SK-N-SH (cell line): ENCODE measurements around the gene MRPL24. TPM values are rescaled to one million over a fixed set of nuclear protein-coding genes. Genes with fewer than 3 reads are reported as not detected.

ENCODE experiments used
- CTCF ChIA-PET: fragments of 300-600, 350-600 bp; formaldehyde crosslinking; extraction: SDS; loops from one replicate; lab custom pipeline; 2021; lab: Yijun Ruan, JAX
- POLR2A ChIA-PET: fragments of 350-600 bp; sonication (Branson Sonifier 250); formaldehyde crosslinking; extraction: SDS; loops from one replicate; lab custom pipeline; 2020; ENCODE audit warnings: antibody characterized with exemption, inconsistent platforms; lab: Yijun Ruan, JAX
- DNase-seq: peaks from one replicate; pipeline ENCODE4 v3.0.0; 2012
- H2AFZ ChIP-seq: fragments of 200-600 bp; sonication (generic); 2 replicates; pipeline ENCODE4 v1.8.1; 2016; ENCODE audit warnings: antibody characterized with exemption, mild to moderate bottlenecking, low read depth
- H3F3A ChIP-seq: fragments of 200-600 bp; sonication (generic); replicated peaks from 2 replicates; pipeline ENCODE3; 2016; ENCODE audit warnings: antibody characterized with exemption, mild to moderate bottlenecking; ENCODE audit not compliant: insufficient read depth
- H3K27ac ChIP-seq, 2 experiments: fragments of 200-500 bp in 1 of 2; fragments of 200-600 bp in 1 of 2; sonication (Bioruptor generic) in 1 of 2; sonication (generic), shearing (Covaris generic) in 1 of 2; 2 replicates each; pipeline versions ENCODE4 v1.5.1 to v1.6.1; 2014 to 2016; ENCODE audit warnings: low read depth in 2 of 2, inconsistent platforms in 1 of 2, low read length in 1 of 2, mild to moderate bottlenecking in 1 of 2, mixed read lengths in 1 of 2
- H3K27me3 ChIP-seq: fragments of 200-600 bp; sonication (generic), shearing (Covaris generic); 2 replicates; pipeline ENCODE4 v1.6.1; 2016; ENCODE audit warnings: mixed run types; ENCODE audit not compliant: insufficient read depth
- H3K36me3 ChIP-seq, 2 experiments: fragments of 200-500 bp in 1 of 2; fragments of 200-600 bp in 1 of 2; sonication (Bioruptor generic) in 1 of 2; sonication (generic) in 1 of 2; replicated peaks in 1 of 2; 2 replicates each; pipeline versions ENCODE3 to v1.5.1; 2014 to 2016; ENCODE audit warnings: low read length in 1 of 2, mild to moderate bottlenecking in 1 of 2; ENCODE audit not compliant: insufficient read depth in 2 of 2, control insufficient read depth in 1 of 2
- H3K4me1 ChIP-seq, 2 experiments: fragments of 200-500 bp in 1 of 2; fragments of 200-600 bp in 1 of 2; sonication (Bioruptor generic) in 1 of 2; sonication (generic), shearing (Covaris generic) in 1 of 2; 2 replicates each; pipeline versions ENCODE4 v1.5.1 to v1.6.1; 2014 to 2016; ENCODE audit warnings: low read depth in 1 of 2, low read length in 1 of 2, mixed run types in 1 of 2; ENCODE audit not compliant: insufficient read depth in 2 of 2, control insufficient read depth in 1 of 2
- H3K4me2 ChIP-seq: fragments of 200-600 bp; sonication (generic), shearing (Covaris generic); 2 replicates; pipeline ENCODE4 v1.6.1; 2017; ENCODE audit warnings: mixed run types
- H3K4me3 ChIP-seq, 2 experiments: fragments of 200-500 bp in 1 of 2; fragments of 200-600 bp in 1 of 2; sonication (Bioruptor generic) in 1 of 2; sonication (generic), shearing (Covaris generic) in 1 of 2; 2 replicates each; pipeline versions ENCODE4 v1.5.1 to v1.8.1; 2014 to 2016; ENCODE audit warnings: low read depth in 2 of 2, inconsistent platforms in 1 of 2, low read length in 1 of 2, mild to moderate bottlenecking in 1 of 2, mixed read lengths in 1 of 2, moderate library complexity in 1 of 2
- H3K79me2 ChIP-seq: fragments of 200-600 bp; sonication (generic); 2 replicates; pipeline ENCODE4 v1.8.1; 2017; ENCODE audit warnings: mild to moderate bottlenecking; ENCODE audit not compliant: insufficient read depth
- H3K9ac ChIP-seq: fragments of 200-600 bp; sonication (generic); 2 replicates; pipeline ENCODE4 v1.6.1; 2017; ENCODE audit warnings: mixed run types
- H3K9me2 ChIP-seq: fragments of 200-600 bp; sonication (generic); 2 replicates; pipeline ENCODE4 v1.6.1; 2017; ENCODE audit warnings: mixed run types
- H3K9me3 ChIP-seq: fragments of 200-600 bp; sonication (generic); 2 replicates; pipeline ENCODE4 v1.6.1; 2017; ENCODE audit warnings: mixed run types, mild to moderate bottlenecking, moderate library complexity
- H4K20me1 ChIP-seq: fragments of 200-600 bp; sonication (generic); 2 replicates; pipeline ENCODE4 v1.6.1; 2017; ENCODE audit warnings: mild to moderate bottlenecking, mixed run types; ENCODE audit not compliant: insufficient read depth
- CHD2 ChIP-seq: fragments of 150-350 bp; IDR thresholded peaks from 2 replicates; pipeline ENCODE4 v1.6.1; 2018; ENCODE audit warnings: low read length; ENCODE audit not compliant: partially characterized antibody
- EZH2phosphoT487 ChIP-seq: fragments of 200-600 bp; sonication (generic); IDR thresholded peaks from 2 replicates; pipeline ENCODE4 v1.6.1; 2017; ENCODE audit warnings: low read depth, mixed run types, mild to moderate bottlenecking, antibody characterized with exemption, moderate library complexity, borderline replicate concordance
- FOXJ3 ChIP-seq: sonication (generic); formaldehyde crosslinking; IDR thresholded peaks from 2 replicates; pipeline ENCODE4 v1.5.1; 2020; ENCODE audit warnings: mild to moderate bottlenecking, missing genetic modification reagents
- MXI1 ChIP-seq: IDR thresholded peaks from 2 replicates; pipeline ENCODE4 v1.6.1; 2012; ENCODE audit warnings: mild to moderate bottlenecking, low read depth, low read length, improper control_type of control experiment
- NFIC ChIP-seq: IDR thresholded peaks from 2 replicates; pipeline ENCODE4 v1.4.0; 2012; ENCODE audit warnings: borderline replicate concordance
- RAD21 ChIP-seq: IDR thresholded peaks from 2 replicates; pipeline ENCODE4 v1.6.1; 2012; ENCODE audit warnings: mild to moderate bottlenecking, low read length
- TCF12 ChIP-seq: IDR thresholded peaks from 2 replicates; pipeline ENCODE4 v1.4.0; 2012
- WGBS: methylation state at CpG from one replicate; pipeline ENCODE4 v1.1.6; 2017; ENCODE audit warnings: low lambda C conversion rate; 5-methylcytosine and 5-hydroxymethylcytosine counted together
- polyA plus RNA-seq, 3 experiments: library from polyadenylated mRNA; depleted of rRNA; stranded (reverse); fragments of >200 nt; gene quantifications; 2 replicates each; pipeline ENCODE4 v1.2.3, GENCODE V29; 2012
- TF ChIP-seq, protein P1 (sequence below): fragments of 150-350 bp; IDR thresholded peaks from 2 replicates; pipeline ENCODE4 v1.6.1; 2017; ENCODE audit warnings: antibody characterized with exemption, low read length, low read depth, borderline replicate concordance
- TF ChIP-seq, protein P2 (sequence below): IDR thresholded peaks from 2 replicates; pipeline ENCODE4; 2012
- TF ChIP-seq, protein P3 (sequence below): fragments of 150-350 bp; IDR thresholded peaks from 2 replicates; pipeline ENCODE4 v1.6.1; 2016; ENCODE audit warnings: mild to moderate bottlenecking, low read depth, low read length
- TF ChIP-seq, protein P4 (sequence below): IDR thresholded peaks from 2 replicates; pipeline ENCODE4 v1.4.0; 2012; ENCODE audit warnings: low read depth, borderline replicate concordance

The MRPL24 gene
- polyA plus RNA-seq, 1 of the 3 experiments (the other 2 are of a cell fraction) = 149 TPM

DNA sequence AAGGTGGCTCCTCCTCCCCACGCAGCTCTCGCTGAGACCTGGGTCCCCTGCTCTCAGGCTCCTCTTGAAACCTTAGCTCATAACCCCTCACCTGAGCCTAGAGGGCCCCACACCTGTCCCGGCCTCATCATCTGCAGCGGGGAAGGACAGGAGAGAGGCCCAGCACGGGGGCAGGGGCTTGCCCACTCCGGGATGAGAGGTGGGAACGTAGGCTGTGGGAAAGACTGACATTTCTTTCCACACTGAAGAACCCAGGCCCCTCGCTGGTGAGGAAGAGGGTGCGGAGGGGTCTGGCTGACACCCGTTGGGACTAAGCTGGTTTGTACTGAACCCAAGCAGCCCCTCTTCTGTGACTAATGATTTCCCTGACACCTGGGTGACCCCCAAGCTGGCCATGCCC lies 49.7 kb downstream of the MRPL24 start:
- no peak for TF ChIP-seq CHD2
- no peak for TF ChIP-seq NFIC
- TF ChIP-seq MXI1 = no peak
- TF ChIP-seq EZH2phosphoT487 = no peak
- TF ChIP-seq, protein P1, sequence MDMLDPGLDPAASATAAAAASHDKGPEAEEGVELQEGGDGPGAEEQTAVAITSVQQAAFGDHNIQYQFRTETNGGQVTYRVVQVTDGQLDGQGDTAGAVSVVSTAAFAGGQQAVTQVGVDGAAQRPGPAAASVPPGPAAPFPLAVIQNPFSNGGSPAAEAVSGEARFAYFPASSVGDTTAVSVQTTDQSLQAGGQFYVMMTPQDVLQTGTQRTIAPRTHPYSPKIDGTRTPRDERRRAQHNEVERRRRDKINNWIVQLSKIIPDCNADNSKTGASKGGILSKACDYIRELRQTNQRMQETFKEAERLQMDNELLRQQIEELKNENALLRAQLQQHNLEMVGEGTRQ = no peak
- no peak for TF ChIP-seq FOXJ3 (CRISPR knock-in tag)
- TF ChIP-seq, protein P2, sequence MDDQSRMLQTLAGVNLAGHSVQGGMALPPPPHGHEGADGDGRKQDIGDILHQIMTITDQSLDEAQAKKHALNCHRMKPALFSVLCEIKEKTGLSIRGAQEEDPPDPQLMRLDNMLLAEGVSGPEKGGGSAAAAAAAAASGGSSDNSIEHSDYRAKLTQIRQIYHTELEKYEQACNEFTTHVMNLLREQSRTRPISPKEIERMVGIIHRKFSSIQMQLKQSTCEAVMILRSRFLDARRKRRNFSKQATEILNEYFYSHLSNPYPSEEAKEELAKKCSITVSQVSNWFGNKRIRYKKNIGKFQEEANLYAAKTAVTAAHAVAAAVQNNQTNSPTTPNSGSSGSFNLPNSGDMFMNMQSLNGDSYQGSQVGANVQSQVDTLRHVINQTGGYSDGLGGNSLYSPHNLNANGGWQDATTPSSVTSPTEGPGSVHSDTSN = no peak
- TF ChIP-seq, protein P3, sequence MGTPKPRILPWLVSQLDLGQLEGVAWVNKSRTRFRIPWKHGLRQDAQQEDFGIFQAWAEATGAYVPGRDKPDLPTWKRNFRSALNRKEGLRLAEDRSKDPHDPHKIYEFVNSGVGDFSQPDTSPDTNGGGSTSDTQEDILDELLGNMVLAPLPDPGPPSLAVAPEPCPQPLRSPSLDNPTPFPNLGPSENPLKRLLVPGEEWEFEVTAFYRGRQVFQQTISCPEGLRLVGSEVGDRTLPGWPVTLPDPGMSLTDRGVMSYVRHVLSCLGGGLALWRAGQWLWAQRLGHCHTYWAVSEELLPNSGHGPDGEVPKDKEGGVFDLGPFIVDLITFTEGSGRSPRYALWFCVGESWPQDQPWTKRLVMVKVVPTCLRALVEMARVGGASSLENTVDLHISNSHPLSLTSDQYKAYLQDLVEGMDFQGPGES = no peak
- TF ChIP-seq TCF12 = no peak
- TF ChIP-seq, protein P4, sequence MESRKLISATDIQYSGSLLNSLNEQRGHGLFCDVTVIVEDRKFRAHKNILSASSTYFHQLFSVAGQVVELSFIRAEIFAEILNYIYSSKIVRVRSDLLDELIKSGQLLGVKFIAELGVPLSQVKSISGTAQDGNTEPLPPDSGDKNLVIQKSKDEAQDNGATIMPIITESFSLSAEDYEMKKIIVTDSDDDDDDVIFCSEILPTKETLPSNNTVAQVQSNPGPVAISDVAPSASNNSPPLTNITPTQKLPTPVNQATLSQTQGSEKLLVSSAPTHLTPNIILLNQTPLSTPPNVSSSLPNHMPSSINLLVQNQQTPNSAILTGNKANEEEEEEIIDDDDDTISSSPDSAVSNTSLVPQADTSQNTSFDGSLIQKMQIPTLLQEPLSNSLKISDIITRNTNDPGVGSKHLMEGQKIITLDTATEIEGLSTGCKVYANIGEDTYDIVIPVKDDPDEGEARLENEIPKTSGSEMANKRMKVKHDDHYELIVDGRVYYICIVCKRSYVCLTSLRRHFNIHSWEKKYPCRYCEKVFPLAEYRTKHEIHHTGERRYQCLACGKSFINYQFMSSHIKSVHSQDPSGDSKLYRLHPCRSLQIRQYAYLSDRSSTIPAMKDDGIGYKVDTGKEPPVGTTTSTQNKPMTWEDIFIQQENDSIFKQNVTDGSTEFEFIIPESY = no peak
- no peak for TF ChIP-seq RAD21
- CTCF ChIA-PET = interaction anchor here (1.2 to 45.5 kb wide), 12 partner anchors 12 to 237 kb away, joined by 4 to 2702 read pairs (median 53); partner anchors contain the start of genes CRABP2, INSRR, ISG20L2 and METTL25B
- Histone ChIP-seq H3K4me3 (no peak overlapping the region), H3K27me3 (no peaks in the 10 kb centered on the region), H3K4me1 (peaks cover 14 to 55% of the 10 kb centered on the region in 2 experiments; a peak in 3 of 4 replicates), H4K20me1 (no peaks in the 10 kb centered on the region), H3F3A (peaks cover 11% of the 10 kb centered on the region), H2AFZ (no peak overlapping the region), H3K79me2 (no peaks in the 10 kb centered on the region), H3K9ac (no peak overlapping the region), H3K27ac (peak overlapping the region in 1 of 2 experiments; percentile 86; a peak in 2 of 4 replicates), H3K4me2 (no peak overlapping the region), H3K9me3 (no peaks in the 10 kb centered on the region), H3K36me3 (no peaks in the 10 kb centered on the region), H3K9me2 (no peaks in the 10 kb centered on the region)
- WGBS = 92% methylated on average over 10 of the region's 10 CpGs
- DNase-seq = no peak
- POLR2A ChIA-PET = interaction anchor here (1.4 to 4.3 kb wide), 4 partner anchors 10 to 38 kb away, joined by 6 to 57 read pairs (median 32); partner anchors contain the start of genes CRABP2, ISG20L2 and METTL25B
